Activated T-helper 17 cell treated with anti-CD3 and anti-CD28 coated beads, Interleukin-2, amount 50 U/mL, for 72 hours (primary cell): Measurements from ENCODE around the gene UCMA. TPM values are rescaled to one million over a fixed set of nuclear protein-coding genes. Genes with fewer than 3 reads are reported as not detected.

Experiments
- ATAC-seq: fragments of 150-1000 bp; cut with Tn5 transposase; replicated peaks from 2 replicates; pipeline ENCODE4 v1.10.0; 2021; ENCODE audit warnings: mild to moderate bottlenecking, moderate library complexity
- H3K27ac Mint-ChIP-seq: one replicate; pipeline ENCODE4 v1.8.0; 2022; ENCODE audit warnings: mixed read lengths
- H3K27me3 Mint-ChIP-seq: one replicate; pipeline ENCODE4 v1.8.0; 2022; ENCODE audit warnings: mixed read lengths
- H3K36me3 Mint-ChIP-seq: one replicate; pipeline ENCODE4 v1.8.0; 2022; ENCODE audit warnings: low read depth, mild to moderate bottlenecking, mixed read lengths
- H3K4me1 Mint-ChIP-seq: one replicate; pipeline ENCODE4 v1.8.0; 2022; ENCODE audit warnings: mixed read lengths
- H3K4me3 Mint-ChIP-seq: one replicate; pipeline ENCODE4 v1.8.0; 2022; ENCODE audit warnings: mild to moderate bottlenecking, mixed read lengths
- H3K9me3 Mint-ChIP-seq: one replicate; pipeline ENCODE4 v1.8.0; 2022; ENCODE audit warnings: mixed read lengths
- total RNA-seq, 2 donors: library from RNA; stranded (reverse); gene quantifications; one replicate each; pipeline ENCODE4 v1.2.3, GENCODE V29; 2022

The UCMA gene
- total RNA-seq, 2 donors from 2014 or later, result not detected

- no peak for ATAC-seq
- H3K4me1 Mint-ChIP-seq, result no peaks in the 10 kb centered on the region
- no peak overlapping the region for H3K4me3 Mint-ChIP-seq
- H3K9me3 Mint-ChIP-seq, result no peaks in the 10 kb centered on the region
- H3K27ac Mint-ChIP-seq, result no peak overlapping the region
- no peaks in the 10 kb centered on the region for H3K27me3 Mint-ChIP-seq
- no peaks in the 10 kb centered on the region for H3K36me3 Mint-ChIP-seq
These were observed 12.0 kb downstream of the UCMA start for GRCh38 chr10:13222151-13222550.

GRCh38 chr10:13221572-13221971, 12.6 kb downstream of the UCMA start:
- H3K27ac Mint-ChIP-seq, result no peak overlapping the region
- ATAC-seq, result no peak
- no peaks in the 10 kb centered on the region for H3K36me3 Mint-ChIP-seq
- H3K9me3 Mint-ChIP-seq, result no peaks in the 10 kb centered on the region
- H3K4me3 Mint-ChIP-seq, result no peak overlapping the region
- no peaks in the 10 kb centered on the region for H3K4me1 Mint-ChIP-seq
- no peaks in the 10 kb centered on the region for H3K27me3 Mint-ChIP-seq

DNA sequence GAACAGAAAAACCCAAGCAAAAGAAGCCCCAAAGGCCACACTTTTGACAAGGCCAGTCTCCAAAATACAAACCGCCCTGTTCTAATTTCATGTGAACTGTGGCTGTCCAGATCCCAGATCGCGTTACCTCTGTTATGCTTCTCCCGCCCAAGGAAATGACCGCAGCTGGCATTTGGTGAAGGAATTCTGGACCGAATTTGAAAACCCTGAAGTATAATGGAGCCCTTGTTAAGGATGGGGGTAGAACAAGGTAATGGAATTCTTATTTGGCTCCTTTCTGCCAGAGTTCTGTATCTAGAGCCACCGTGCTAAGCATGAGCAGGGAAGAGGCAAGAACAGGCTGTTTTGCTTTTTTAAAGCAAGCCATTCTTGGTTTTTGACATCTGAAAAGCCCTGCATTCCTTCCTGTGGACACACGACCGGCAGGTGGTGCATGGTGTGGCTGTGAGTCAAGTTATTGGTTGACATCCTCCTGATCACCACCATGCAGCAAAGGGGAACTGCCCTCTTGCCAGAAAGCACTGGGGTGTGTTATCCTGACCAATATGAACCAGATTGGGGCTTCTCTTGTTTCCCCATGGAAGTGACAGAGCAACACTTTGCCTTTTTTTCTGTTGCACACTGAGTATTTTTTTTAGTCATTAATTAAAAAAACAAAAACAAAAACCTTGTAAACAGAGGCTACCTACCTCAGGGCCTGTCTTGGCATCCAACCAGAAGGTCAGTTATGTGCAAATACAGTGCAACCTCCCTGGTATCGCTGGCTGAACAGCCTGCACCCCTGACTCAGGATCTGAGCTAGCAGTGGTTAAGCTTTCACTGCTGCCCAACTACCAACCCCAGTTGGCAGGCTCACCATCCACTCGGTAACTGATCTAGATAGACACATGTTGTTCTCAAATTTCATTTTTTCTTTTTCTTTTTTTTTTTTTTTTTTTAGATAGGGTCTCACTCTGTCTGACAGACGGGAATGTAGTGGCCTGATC, 14.2 kb downstream of the UCMA start:
- H3K9me3 Mint-ChIP-seq, result no peaks in the 10 kb centered on the region
- no peaks in the 10 kb centered on the region for H3K36me3 Mint-ChIP-seq
- H3K4me3 Mint-ChIP-seq, result no peak overlapping the region
- ATAC-seq, result no peak
- no peak overlapping the region for H3K27ac Mint-ChIP-seq
- H3K27me3 Mint-ChIP-seq, result no peaks in the 10 kb centered on the region
- no peaks in the 10 kb centered on the region for H3K4me1 Mint-ChIP-seq

DNA sequence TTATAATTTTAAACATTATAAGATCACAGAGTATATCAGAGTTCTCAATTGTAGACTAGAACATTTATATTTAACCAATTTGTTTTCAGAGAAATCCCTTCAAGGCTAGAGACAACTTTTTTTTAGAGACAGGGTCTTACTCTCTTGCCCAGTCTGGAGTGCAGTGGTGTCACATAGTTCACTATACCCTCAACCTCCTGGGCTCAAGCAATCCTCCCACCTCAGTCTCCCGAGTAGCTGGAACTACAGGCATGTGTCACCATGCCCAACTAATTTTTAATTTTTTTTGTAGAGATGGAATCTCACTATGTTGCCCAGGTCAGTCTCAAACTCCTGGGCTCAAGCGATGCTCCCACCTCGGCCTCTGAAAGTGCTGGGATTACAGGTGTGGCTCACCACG, 15.3 kb downstream of the UCMA start:
- H3K9me3 Mint-ChIP-seq, result no peaks in the 10 kb centered on the region
- H3K4me3 Mint-ChIP-seq, result no peak overlapping the region
- H3K36me3 Mint-ChIP-seq, result no peaks in the 10 kb centered on the region
- H3K27me3 Mint-ChIP-seq, result no peaks in the 10 kb centered on the region
- ATAC-seq, result no peak
- H3K4me1 Mint-ChIP-seq, result no peaks in the 10 kb centered on the region
- H3K27ac Mint-ChIP-seq, result no peak overlapping the region

DNA sequence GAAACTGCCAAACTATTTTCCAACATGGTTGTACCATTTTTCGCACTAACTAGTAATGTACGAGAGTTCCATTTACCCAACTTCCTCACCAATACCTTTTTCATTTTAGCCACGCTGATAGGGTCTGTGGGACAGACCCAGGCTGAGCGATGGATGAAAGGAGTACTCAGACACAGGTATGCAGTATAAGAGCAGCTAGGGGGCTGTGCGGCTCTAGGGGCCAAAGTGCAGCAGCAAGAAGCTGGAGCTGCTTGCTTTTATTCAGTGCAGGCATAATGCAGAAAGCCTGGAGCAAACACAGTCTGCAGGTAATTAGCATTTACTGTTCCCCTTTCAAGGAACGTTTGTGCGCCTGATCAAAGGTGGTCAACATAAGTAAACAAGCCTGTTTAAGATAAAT, 21.0 kb downstream of the UCMA start:
- no peak for ATAC-seq
- Mint-ChIP-seq H3K36me3 (peaks cover 20% of the 10 kb centered on the region), H3K4me1 (no peaks in the 10 kb centered on the region), H3K4me3 (no peak overlapping the region), H3K27me3 (no peaks in the 10 kb centered on the region), H3K27ac (no peak overlapping the region), H3K9me3 (no peaks in the 10 kb centered on the region)

- H3K27ac Mint-ChIP-seq, result no peak overlapping the region
These were observed 27.4 kb downstream of the UCMA start for GRCh38 chr10:13206546-13207443.

GRCh38 chr10:13206091-13206490, 28.1 kb downstream of the UCMA start:
- peaks cover 68% of the 10 kb centered on the region for H3K36me3 Mint-ChIP-seq
- no peak for ATAC-seq
- H3K27me3 Mint-ChIP-seq, result no peaks in the 10 kb centered on the region
- H3K27ac Mint-ChIP-seq, result no peak overlapping the region
- no peaks in the 10 kb centered on the region for H3K9me3 Mint-ChIP-seq
- H3K4me1 Mint-ChIP-seq, result no peaks in the 10 kb centered on the region
- no peak overlapping the region for H3K4me3 Mint-ChIP-seq

More at GRCh38 chr10:13206546-13207443, 27.4 kb downstream of the UCMA start:
- Mint-ChIP-seq H3K4me1 (no peaks in the 10 kb centered on the region), H3K27me3 (no peaks in the 10 kb centered on the region), H3K9me3 (no peaks in the 10 kb centered on the region), H3K36me3 (peaks cover 61% of the 10 kb centered on the region), H3K4me3 (no peak overlapping the region)
- ATAC-seq, result no peak

DNA sequence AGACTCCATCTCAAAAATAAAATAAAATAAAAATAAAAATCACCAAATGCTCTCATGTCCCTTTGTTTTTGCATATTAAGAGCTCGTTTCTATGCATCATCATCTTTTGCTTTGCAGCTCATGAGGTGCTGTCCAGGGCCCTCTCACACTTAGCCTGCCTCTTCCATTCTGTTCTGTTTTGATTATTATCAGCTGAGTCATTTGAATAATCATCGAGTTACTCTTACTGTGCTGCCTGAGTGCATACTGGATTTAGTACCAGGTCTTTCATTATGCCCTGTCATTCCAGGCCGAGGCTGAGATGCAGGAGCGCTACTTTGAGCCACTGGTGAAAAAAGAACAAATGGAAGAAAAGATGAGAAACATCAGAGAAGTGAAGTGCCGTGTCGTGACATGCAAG, 33.0 kb downstream of the UCMA start:
- no peak overlapping the region for H3K4me3 Mint-ChIP-seq
- no peak for ATAC-seq
- H3K4me1 Mint-ChIP-seq, result no peaks in the 10 kb centered on the region
- no peaks in the 10 kb centered on the region for H3K9me3 Mint-ChIP-seq
- peaks cover 81% of the 10 kb centered on the region for H3K36me3 Mint-ChIP-seq
- H3K27me3 Mint-ChIP-seq, result no peaks in the 10 kb centered on the region
- no peak overlapping the region for H3K27ac Mint-ChIP-seq

- Mint-ChIP-seq H3K27me3 (no peaks in the 10 kb centered on the region), H3K27ac (no peak overlapping the region)
These were observed 39.2 kb downstream of the UCMA start for GRCh38 chr10:13195016-13195415.

DNA sequence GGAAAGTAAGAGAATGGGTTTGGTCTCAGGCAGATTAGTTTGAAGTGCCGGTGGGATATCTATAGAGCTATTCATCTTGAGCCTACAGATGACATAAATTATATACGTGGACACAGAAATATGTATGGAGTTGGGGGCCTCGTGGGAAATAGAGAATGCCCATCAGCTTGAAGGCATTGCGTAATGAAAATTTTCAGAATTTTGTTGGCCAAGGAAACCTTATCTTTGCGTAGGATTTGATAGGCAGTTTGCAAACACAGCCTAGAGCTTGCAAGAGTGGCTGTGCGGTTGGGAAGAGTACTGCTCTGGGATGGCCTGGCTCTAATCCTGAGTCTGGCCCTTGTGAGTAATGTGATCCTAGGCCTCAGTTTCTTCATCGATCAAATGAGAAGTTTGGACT, 40.5 kb downstream of the UCMA start:
- no peaks in the 10 kb centered on the region for H3K4me1 Mint-ChIP-seq
- no peak for ATAC-seq
- H3K36me3 Mint-ChIP-seq, result peaks cover 92% of the 10 kb centered on the region
- H3K9me3 Mint-ChIP-seq, result no peaks in the 10 kb centered on the region
- H3K27ac Mint-ChIP-seq, result no peak overlapping the region
- no peak overlapping the region for H3K4me3 Mint-ChIP-seq
- no peaks in the 10 kb centered on the region for H3K27me3 Mint-ChIP-seq

More at GRCh38 chr10:13195016-13195415, 39.2 kb downstream of the UCMA start:
- no peaks in the 10 kb centered on the region for H3K4me1 Mint-ChIP-seq
- no peaks in the 10 kb centered on the region for H3K9me3 Mint-ChIP-seq
- H3K4me3 Mint-ChIP-seq, result no peak overlapping the region
- peaks cover 92% of the 10 kb centered on the region for H3K36me3 Mint-ChIP-seq
- ATAC-seq, result no peak

DNA sequence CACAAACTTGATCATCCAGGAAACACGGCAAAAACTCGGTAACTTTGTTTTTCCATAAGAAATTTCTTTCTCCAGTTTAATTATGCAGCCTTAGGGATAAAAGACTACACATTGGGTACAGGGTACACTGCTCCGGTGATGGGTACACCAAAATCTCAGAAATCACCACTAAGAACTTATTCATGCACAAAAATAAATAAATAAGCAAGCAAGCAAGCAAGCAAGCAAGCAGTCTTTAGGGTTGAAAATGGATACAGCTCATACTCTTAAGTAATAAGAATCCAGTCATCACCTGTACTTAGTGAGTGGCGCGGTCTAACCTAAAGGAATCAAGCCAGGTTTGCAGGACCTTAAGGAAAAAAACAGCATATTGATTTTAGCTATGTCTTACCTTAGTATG, 42.8 kb downstream of the UCMA start:
- no peaks in the 10 kb centered on the region for H3K27me3 Mint-ChIP-seq
- no peaks in the 10 kb centered on the region for H3K9me3 Mint-ChIP-seq
- ATAC-seq, result no peak
- H3K36me3 Mint-ChIP-seq, result peaks cover 88% of the 10 kb centered on the region
- H3K4me3 Mint-ChIP-seq, result no peak overlapping the region
- H3K27ac Mint-ChIP-seq, result no peak overlapping the region
- no peaks in the 10 kb centered on the region for H3K4me1 Mint-ChIP-seq

DNA sequence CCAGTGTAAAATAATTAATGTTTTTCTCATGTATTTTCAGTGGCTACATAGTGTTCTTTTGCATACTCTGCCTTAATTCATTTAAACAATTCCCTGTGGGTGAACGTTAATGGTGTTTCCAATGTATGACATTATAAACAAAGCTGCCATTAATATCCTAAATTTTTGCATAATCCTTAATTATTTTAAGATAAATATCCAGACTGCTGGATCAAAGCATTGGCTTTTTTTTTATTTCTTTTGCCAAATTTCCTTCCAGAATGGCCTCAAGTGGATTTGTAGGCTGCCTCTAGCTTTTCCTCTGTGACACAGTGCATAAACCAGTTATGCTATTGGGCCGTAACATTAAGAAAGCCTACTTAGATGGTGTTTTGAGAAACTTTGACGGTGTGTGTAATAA, 43.4 kb downstream of the UCMA start:
- no peaks in the 10 kb centered on the region for H3K4me1 Mint-ChIP-seq
- H3K27me3 Mint-ChIP-seq, result no peaks in the 10 kb centered on the region
- H3K4me3 Mint-ChIP-seq, result no peak overlapping the region
- H3K36me3 Mint-ChIP-seq, result peaks cover 88% of the 10 kb centered on the region
- no peak overlapping the region for H3K27ac Mint-ChIP-seq
- H3K9me3 Mint-ChIP-seq, result no peaks in the 10 kb centered on the region
- ATAC-seq, result no peak

GRCh38 chr10:13189961-13190360, 44.2 kb downstream of the UCMA start:
- Mint-ChIP-seq H3K27ac (no peak overlapping the region), H3K4me3 (no peak overlapping the region), H3K36me3 (peaks cover 89% of the 10 kb centered on the region), H3K9me3 (no peaks in the 10 kb centered on the region), H3K4me1 (no peaks in the 10 kb centered on the region), H3K27me3 (no peaks in the 10 kb centered on the region)
- ATAC-seq, result no peak

DNA sequence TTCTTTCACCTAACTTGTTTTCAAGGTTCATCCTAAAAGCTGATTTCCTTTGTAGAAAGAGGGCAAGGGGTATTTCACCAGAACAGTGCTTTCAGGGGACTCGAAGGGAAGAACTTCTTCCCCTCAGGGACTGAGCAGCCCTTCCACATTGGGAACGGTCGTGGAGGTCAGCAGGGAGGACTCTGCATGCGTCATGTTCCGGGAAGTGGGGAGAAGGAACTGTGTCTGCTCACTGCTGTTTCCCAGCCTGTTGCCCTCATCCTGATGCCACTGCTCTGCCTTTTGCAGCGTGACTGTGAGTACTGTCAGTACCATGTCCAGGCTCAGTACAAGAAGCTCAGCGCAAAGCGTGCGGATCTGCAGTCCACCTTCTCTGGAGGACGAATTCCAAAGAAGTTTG, 45.6 kb downstream of the UCMA start:
- no peak for ATAC-seq
- H3K27me3 Mint-ChIP-seq, result no peaks in the 10 kb centered on the region
- no peaks in the 10 kb centered on the region for H3K4me1 Mint-ChIP-seq
- no peaks in the 10 kb centered on the region for H3K9me3 Mint-ChIP-seq
- H3K36me3 Mint-ChIP-seq, result peaks cover 93% of the 10 kb centered on the region
- no peak overlapping the region for H3K4me3 Mint-ChIP-seq
- H3K27ac Mint-ChIP-seq, result no peak overlapping the region

- H3K27ac Mint-ChIP-seq, result no peak overlapping the region
These were observed 47.0 kb downstream of the UCMA start for GRCh38 chr10:13187135-13187534.

More at GRCh38 chr10:13187135-13187534, 47.0 kb downstream of the UCMA start:
- H3K4me1 Mint-ChIP-seq, result no peaks in the 10 kb centered on the region
- no peaks in the 10 kb centered on the region for H3K9me3 Mint-ChIP-seq
- H3K27me3 Mint-ChIP-seq, result no peaks in the 10 kb centered on the region
- peaks cover 93% of the 10 kb centered on the region for H3K36me3 Mint-ChIP-seq
- no peak overlapping the region for H3K4me3 Mint-ChIP-seq
- no peak for ATAC-seq
